IMR-90 (cell line): ENCODE measurements around the gene ACY1.

Experiments used
- CEBPB ChIP-seq: IDR thresholded peaks from 2 replicates; pipeline ENCODE4 v1.6.1; 2012; ENCODE audit warnings: low read depth, low read length, improper control_type of control experiment
- CTCF ChIP-seq: conservative IDR thresholded peaks from 2 replicates; pipeline ENCODE4 v1.5.1; 2012; ENCODE audit warnings: mild to moderate bottlenecking, low read depth, low read length, improper control_type of control experiment
- SMC3 ChIP-seq: fragments of 150-350 bp; IDR thresholded peaks from 2 replicates; pipeline ENCODE4 v1.6.1; 2016; ENCODE audit warnings: low read depth, mild to moderate bottlenecking, antibody characterized with exemption, low read length, moderate library complexity

DNA sequence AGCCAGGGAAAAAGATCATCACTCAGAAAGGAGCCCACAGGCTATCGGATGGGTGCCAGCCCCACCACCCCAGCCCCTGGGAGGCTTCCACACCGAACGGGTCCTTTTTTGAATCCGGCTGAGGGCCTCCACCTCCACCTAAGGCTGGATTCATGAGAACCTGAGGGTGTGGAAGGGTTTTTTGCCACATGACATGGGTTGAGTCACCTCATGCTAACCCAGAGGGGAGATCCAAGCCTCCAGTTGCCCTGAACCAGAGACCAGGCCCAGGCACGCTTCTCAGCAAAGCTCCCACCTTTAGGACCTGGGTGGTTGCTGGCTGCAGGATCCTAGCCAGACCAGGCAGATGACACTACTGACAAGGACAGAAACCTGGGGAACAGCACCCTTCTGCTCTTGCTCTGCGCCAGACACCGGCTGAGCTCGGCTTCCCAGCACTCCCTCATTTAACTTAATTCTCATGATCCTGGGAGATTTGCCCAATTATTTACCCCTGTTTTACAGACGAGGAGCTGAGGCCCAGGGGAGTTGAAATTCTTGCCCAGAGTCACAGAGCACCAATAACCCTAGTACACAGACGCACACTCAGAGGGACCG lies 47.5 kb downstream of the ACY1 start:
- no peak for TF ChIP-seq CTCF
- no peak for TF ChIP-seq CEBPB
- no peak for TF ChIP-seq SMC3
